ENCODE results near the gene KRTAP20-1.

Gene KRTAP20-1

GRCh38 chr21:30616125-30616524 lies at the start of gene KRTAP20-1:
Gene KRTAP20-1 (plus strand): TSS chr21:30616425. CDS start chr21:30616455, 30 bp downstream.
- DNase-seq, result no peak

DNA sequence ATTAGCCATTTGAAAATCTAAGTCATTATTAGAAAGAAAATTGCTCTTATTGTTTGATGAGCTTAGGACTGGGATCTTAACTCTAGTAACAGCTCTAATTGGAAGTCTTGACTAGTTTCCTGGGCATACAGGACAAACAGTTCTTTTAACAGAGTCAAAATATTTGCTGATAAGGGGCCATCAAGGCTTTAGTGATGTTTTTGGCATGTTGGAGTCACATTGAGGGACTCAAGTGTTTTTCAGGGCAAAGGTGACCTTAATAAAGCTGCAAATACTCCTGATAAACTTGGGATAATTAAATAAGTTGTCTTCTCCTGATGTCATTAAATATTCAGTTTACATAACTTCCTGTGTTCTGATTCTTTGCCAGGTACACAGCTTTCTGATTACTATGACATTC lies 48.6 kb upstream of the KRTAP20-1 start:
- no peak for DNase-seq

DNA sequence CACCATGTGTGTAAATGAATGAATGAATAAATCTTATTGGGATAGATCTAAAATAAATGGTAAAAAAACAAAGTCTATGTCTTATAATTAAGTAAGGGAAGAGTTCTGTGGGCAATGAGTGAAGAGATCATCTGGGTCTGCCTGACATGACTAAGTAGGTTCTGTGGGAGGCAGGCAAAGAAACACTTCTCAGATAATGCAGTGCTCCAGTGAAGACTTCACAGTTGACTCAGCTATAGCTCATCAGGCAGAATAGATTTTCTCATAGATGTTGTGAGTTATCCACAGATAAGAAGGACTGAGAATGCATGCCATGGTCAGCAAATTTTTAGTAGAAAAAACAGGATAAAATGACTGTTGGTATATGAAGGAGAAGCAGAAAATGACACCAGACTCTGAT lies 38.5 kb upstream of the KRTAP20-1 start:
- DNase-seq, result no peak

GRCh38 chr21:30579346-30579745 lies 36.9 kb upstream of the KRTAP20-1 start:
- no peak for DNase-seq

DNA sequence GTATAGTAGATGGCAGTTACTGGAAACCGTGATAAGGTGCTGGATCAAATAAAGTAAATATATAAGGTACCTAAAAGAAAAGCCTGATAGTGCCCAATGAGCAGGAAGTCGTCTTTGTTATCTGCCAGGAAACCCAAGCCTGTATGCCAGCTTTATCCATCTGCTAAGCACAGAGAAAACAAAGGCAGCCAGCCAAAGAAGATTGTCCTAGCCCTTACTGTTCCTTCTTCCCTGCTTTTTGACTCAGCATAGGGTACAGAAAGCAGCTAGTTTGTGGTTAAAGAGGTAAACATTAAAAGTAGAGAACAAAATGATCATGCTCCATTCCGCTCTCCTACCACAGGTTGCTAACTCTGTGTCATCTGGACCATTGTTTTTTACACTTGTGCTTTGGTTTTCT lies 36.1 kb upstream of the KRTAP20-1 start:
- DNase-seq, result no peak

GRCh38 chr21:30582870-30583269 lies 33.4 kb upstream of the KRTAP20-1 start:
- no peak for DNase-seq

DNA sequence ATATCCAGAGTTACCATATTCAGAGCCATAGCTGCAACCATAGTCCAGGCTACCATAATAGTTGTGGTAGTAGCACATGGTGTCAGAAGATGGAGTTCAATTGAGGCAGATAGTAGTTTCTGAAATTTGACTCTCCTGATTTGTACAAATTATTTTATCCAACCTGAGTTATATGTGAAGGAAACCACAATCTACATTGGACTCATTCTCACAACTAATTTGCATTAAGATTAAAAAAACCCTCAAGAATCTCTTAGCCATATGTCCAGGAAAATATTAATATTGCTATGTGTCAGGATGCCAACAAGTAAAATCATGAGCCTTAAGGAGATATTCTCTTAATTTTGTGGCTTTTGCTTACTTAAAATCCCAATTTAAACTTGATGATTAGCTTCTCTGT lies 25.9 kb upstream of the KRTAP20-1 start, which contains the start of gene KRTAP22-2:
Gene KRTAP22-2, minus strand, starts transcription at position 101 of the 400 bp plus-strand sequence.
- DNase-seq, result no peak

- DNase-seq, result no peak
Measured at GRCh38 chr21:30592140-30592539, 24.1 kb upstream of the KRTAP20-1 start, which contains the start of gene KRTAP6-3. Gene KRTAP6-3 (plus strand): TSS chr21:30592440. CDS start chr21:30592446, 6 bp downstream.

- no peak for DNase-seq
Measured at GRCh38 chr21:30598802-30599201, 17.4 kb upstream of the KRTAP20-1 start, which contains the start of gene KRTAP6-2. Gene KRTAP6-2 (minus strand): TSS chr21:30598902. CDS start chr21:30598874, 28 bp downstream.

- no peak for DNase-seq
Measured at GRCh38 chr21:30600787-30601186, 15.4 kb upstream of the KRTAP20-1 start, which contains the start of gene KRTAP22-1. Gene KRTAP22-1 (plus strand): TSS chr21:30601087.

DNA sequence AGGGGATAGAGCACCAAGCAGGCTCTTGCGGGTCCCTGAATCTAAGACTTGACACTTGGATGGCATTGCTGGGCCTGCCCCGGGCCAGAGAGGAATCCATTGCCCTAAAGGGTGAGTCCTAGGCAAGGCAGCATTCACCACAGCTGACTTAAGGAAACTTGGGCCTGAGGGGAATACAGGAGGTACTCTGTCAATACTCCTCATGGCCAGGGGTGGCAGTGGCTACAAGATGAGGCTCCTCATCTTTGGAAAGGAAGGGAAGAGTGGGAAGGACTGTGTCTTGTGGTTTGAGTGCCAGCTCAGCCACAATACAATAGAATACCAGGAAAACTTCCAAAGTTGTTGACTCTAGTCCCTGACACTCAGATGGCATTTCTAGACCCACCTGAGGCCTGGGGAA lies 10.3 kb upstream of the KRTAP20-1 start:
- no peak for DNase-seq

GRCh38 chr21:30612132-30612531 lies 4.1 kb upstream of the KRTAP20-1 start:
- no peak for DNase-seq

GRCh38 chr21:30613836-30614235 lies 2.4 kb upstream of the KRTAP20-1 start, which contains the start of gene KRTAP6-1:
Gene KRTAP6-1 (minus strand): TSS chr21:30613930. CDS start chr21:30613904, 26 bp downstream.
- DNase-seq, result no peak

DNA sequence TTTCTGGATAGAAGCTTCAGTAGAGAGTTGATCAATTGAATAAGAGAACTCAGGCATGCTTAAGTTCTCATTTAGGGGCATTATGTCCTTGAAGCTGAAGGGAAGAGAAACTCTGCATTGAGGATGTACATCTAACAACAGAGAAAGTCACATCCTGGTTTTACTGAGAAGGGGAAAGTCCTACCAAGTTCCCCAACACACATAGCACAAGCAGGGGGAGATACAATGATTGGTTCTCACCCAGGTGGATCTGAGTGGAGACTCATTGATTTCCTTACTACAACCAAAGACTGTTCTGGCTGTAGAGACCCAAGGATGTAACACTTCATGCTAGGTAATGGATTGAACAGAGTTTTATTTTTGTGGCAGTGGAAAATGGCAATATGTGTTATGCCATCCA lies 1.0 kb upstream of the KRTAP20-1 start:
- no peak for DNase-seq

GRCh38 chr21:30620080-30620479 lies 3.9 kb downstream of the KRTAP20-1 start:
- no peak for DNase-seq

GRCh38 chr21:30620522-30620921 lies 4.3 kb downstream of the KRTAP20-1 start, which contains the start of gene KRTAP20-4:
Gene KRTAP20-4 (plus strand): TSS chr21:30620627.
- DNase-seq, result no peak

- DNase-seq, result no peak
Measured at GRCh38 chr21:30623362-30623761, 7.1 kb downstream of the KRTAP20-1 start.

GRCh38 chr21:30625449-30626165 lies 9.4 kb downstream of the KRTAP20-1 start:
- no peak for DNase-seq

DNA sequence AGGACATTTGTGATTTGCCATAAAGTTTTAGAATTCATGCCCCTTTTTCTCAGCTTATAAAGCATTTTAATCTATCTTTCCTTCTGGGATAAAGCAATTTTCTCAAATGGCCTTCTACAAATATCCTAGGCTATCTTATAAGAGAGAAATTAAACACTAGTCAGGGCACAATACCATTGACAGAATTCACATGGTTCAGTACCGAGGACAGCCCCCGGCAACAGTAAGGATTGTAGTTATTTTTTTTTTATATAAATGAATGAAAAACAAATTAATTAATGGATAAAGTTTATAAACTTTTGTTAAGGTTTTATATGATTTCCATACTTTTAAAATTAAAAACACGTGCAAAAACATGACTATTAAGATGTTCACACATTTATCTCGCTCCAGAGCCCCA lies 11.9 kb downstream of the KRTAP20-1 start:
- DNase-seq, result no peak

DNA sequence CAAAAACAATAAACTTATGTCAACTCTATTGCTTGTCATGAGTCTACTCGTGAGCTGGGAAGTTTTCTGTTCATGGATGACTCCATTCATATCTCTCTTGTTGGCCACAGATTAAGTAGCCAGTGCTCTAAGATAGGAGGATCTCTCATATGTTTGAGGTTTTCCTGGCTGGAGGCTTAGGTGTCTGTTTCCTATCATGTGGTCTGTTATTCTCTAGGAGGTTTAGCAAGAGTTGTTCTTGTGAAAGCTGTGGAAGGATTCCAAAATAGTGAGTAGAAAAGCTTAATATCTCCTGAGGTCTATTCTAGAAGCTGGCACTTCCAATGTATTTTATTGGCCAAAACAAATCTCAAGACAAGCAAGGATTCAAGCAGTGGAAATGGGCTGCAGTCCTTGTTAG lies 13.0 kb downstream of the KRTAP20-1 start:
- no peak for DNase-seq

GRCh38 chr21:30634906-30635305 lies 18.7 kb downstream of the KRTAP20-1 start, which contains the start of gene KRTAP20-2:
Gene KRTAP20-2 (plus strand): TSS chr21:30635206. CDS start chr21:30635264, 58 bp downstream.
- DNase-seq, result no peak

DNA sequence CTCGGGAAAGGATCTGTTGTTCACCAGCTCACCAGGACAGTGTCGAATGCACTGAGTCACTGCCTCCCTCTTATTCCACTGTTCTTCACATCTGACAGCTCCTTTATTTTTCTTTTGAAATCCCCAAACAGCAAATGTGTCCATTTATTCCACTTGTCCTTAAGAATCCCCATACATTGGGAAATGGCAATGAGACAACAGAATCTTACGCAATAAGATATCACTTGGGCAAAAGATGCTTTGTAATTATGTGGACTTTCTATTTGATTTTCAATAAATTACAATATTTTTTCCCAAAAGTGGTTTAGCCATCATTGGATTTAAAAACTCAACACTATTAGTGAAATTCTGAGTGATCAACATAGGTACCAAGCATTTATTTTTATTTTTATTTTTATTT lies 22.5 kb downstream of the KRTAP20-1 start:
- no peak for DNase-seq

DNA sequence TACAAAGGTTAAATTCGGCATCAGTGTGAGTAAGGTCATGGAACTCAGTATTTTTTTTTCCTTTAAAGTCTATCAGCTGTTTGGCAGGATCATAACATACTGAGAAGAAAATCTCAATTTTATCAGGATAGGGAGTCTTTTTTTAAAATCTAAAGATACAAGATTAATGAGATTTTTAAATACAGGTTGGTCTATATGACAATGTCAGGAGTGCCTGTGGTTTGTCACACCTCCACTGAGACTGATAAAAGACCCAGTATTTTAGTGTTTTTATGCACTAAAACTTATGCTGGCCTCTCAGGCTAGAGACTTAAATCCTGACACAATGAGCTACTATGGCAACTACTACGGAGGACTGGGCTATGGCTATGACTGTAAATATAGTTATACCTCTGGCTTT lies 26.3 kb downstream of the KRTAP20-1 start, which contains the start of gene KRTAP20-3:
Gene KRTAP20-3, plus strand, starts transcription at position 301 of the 400 bp plus-strand sequence.
- no peak for DNase-seq

DNA sequence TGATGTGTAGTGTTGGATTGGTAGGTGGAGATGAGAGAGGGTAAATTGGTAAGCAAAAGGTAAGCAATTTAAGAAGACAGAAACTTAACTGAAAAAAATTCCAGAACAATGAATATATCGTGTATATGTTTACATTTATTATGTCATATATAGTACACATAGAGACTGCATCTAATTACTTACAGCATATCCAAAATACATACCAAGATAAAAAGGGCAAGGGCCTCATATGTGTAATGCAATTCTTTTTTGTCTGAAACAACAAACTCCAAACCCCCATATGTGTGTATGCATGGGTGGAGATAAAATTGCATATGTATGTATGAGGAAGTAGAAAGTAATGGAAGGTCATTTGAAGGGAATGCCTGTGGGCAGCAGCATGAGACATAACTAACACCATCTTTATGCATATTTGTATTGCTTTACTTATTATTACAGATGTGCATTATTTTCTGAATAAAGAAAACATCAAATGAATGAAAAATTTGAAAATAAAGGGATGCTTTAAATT lies 30.7 kb downstream of the KRTAP20-1 start:
- DNase-seq, result no peak

All from cortex of kidney (tissue), 1 donor.